Peyer's patch (tissue), 4 donors: Measurements from ENCODE around the gene CHST11.

Source experiments
- CTCF ChIP-seq, 6 experiments: fragments of 450-650 bp in 4 of 6; fragments of 200-600 bp in 2 of 6; sonication (generic) in 1 of 6; IDR thresholded peaks; one replicate each; pipeline ENCODE4 v1.5.1; 2017 to 2019; ENCODE audit warnings: antibody characterized with exemption in 6 of 6, mild to moderate bottlenecking in 3 of 6, moderate library complexity in 1 of 6
- POLR2A ChIP-seq, 2 donors: fragments of 450-650 bp; IDR thresholded peaks; one replicate each; pipeline ENCODE4 v1.5.1; 2017; ENCODE audit warnings: antibody characterized with exemption in 2 of 2, mild to moderate bottlenecking in 2 of 2, moderate library complexity in 2 of 2

GRCh38 chr12:104414581-104415341 lies 42.0 kb upstream of the CHST11 start:
- TF ChIP-seq CTCF (IDR thresholded peaks at IDR 0.05) (no peak), POLR2A (IDR thresholded peaks at IDR 0.05) (no peak)
